Liver (tissue), 9 donors: ENCODE measurements around the gene ZMYM4. TPM values are rescaled to one million over a fixed set of nuclear protein-coding genes. Genes with fewer than 3 reads are reported as not detected.

Source experiments
- DNase-seq: peaks from one replicate; pipeline ENCODE4 v3.0.0-alpha.2; 2017; ENCODE audit warnings: low spot score
- H3K27ac ChIP-seq, 2 donors: one replicate each; pipeline ENCODE4 v1.7.0; 2013; ENCODE audit warnings: inconsistent platforms in 2 of 2, low read length in 2 of 2, control low read depth in 1 of 2, low read depth in 1 of 2, mild to moderate bottlenecking in 1 of 2
- H3K27me3 ChIP-seq, 4 donors: one replicate each; pipeline versions ENCODE4 v1.6.1 to v1.7.0; 2013; ENCODE audit warnings: low read length in 3 of 4, inconsistent platforms in 1 of 4, mild to moderate bottlenecking in 1 of 4, moderate library complexity in 1 of 4; ENCODE audit not compliant: control insufficient read depth in 4 of 4, insufficient read depth in 4 of 4
- H3K36me3 ChIP-seq, 4 donors: one replicate each; pipeline versions ENCODE4 v1.6.1 to v1.7.0; 2013; ENCODE audit warnings: low read length in 3 of 4, mild to moderate bottlenecking in 3 of 4, low read depth in 1 of 4, moderate library complexity in 1 of 4; ENCODE audit not compliant: control insufficient read depth in 4 of 4, insufficient read depth in 3 of 4
- H3K4me1 ChIP-seq, 4 donors: one replicate each; pipeline versions ENCODE4 v1.6.1 to v1.7.0; 2013; ENCODE audit warnings: low read length in 3 of 4, mild to moderate bottlenecking in 3 of 4, moderate library complexity in 1 of 4; ENCODE audit not compliant: control insufficient read depth in 4 of 4, insufficient read depth in 4 of 4
- H3K4me3 ChIP-seq, 3 donors: one replicate each; pipeline versions ENCODE4 v1.6.1 to v1.7.0; 2013; ENCODE audit warnings: low read length in 3 of 3, control low read depth in 1 of 3, low read depth in 1 of 3, mild to moderate bottlenecking in 1 of 3
- H3K9ac ChIP-seq, 2 donors: one replicate each; pipeline ENCODE4 v1.7.0; 2013; ENCODE audit warnings: low read length in 2 of 2, mild to moderate bottlenecking in 2 of 2, moderate library complexity in 2 of 2, control low read depth in 1 of 2, low read depth in 1 of 2
- H3K9me3 ChIP-seq, 4 donors: one replicate each; pipeline versions ENCODE4 v1.6.1 to v1.7.0; 2013; ENCODE audit warnings: low read length in 3 of 4; ENCODE audit not compliant: control insufficient read depth in 4 of 4
- CTCF ChIP-seq: fragments of 150-350 bp; IDR thresholded peaks from 2 replicates; pipeline ENCODE4 v1.5.1; 2017; ENCODE audit warnings: improper control_type of control experiment, low read depth, low read length; ENCODE audit not compliant: missing input control
- FOXA1 ChIP-seq: IDR thresholded peaks from 2 replicates; pipeline ENCODE4 v1.6.1; 2016; ENCODE audit warnings: antibody characterized with exemption
- FOXA2 ChIP-seq: IDR thresholded peaks from 2 replicates; pipeline ENCODE4 v1.6.1; 2016; ENCODE audit warnings: antibody characterized with exemption
- GABPA ChIP-seq, 2 donors: IDR thresholded peaks in 1 of 2; conservative IDR thresholded peaks in 1 of 2; 2 replicates each; pipeline ENCODE4 v1.6.1; 2016; ENCODE audit warnings: antibody characterized with exemption in 2 of 2, mild to moderate bottlenecking in 1 of 2, moderate library complexity in 1 of 2
- HNF4A ChIP-seq, 2 donors: conservative IDR thresholded peaks; 2 replicates each; pipeline ENCODE4 v1.6.1; 2016; ENCODE audit warnings: antibody characterized with exemption in 2 of 2, mild to moderate bottlenecking in 2 of 2
- HNF4G ChIP-seq: IDR thresholded peaks from 2 replicates; pipeline ENCODE4 v1.6.1; 2016; ENCODE audit warnings: antibody characterized with exemption
- NR2F2 ChIP-seq: IDR thresholded peaks from 2 replicates; pipeline ENCODE4 v1.6.1; 2016; ENCODE audit warnings: antibody characterized with exemption
- RAD21 ChIP-seq, 2 donors: IDR thresholded peaks; 2 replicates each; pipeline ENCODE4 v1.6.1; 2016; ENCODE audit warnings: antibody characterized with exemption in 2 of 2, mild to moderate bottlenecking in 2 of 2
- REST ChIP-seq: IDR thresholded peaks from 2 replicates; pipeline ENCODE4 v1.6.1; 2016; ENCODE audit warnings: antibody characterized with exemption, mild to moderate bottlenecking
- RXRA ChIP-seq, 2 donors: IDR thresholded peaks; 2 replicates each; pipeline ENCODE4 v1.6.1; 2017 to 2018; ENCODE audit warnings: antibody characterized with exemption in 2 of 2, mild to moderate bottlenecking in 1 of 2
- SP1 ChIP-seq: IDR thresholded peaks from 2 replicates; pipeline ENCODE4 v1.6.1; 2018; ENCODE audit warnings: antibody characterized with exemption, mild to moderate bottlenecking
- TAF1 ChIP-seq: conservative IDR thresholded peaks from 2 replicates; pipeline ENCODE4 v1.6.1; 2016; ENCODE audit warnings: antibody characterized with exemption, mild to moderate bottlenecking
- YY1 ChIP-seq: IDR thresholded peaks from 2 replicates; pipeline ENCODE4 v1.6.1; 2016; ENCODE audit warnings: antibody characterized with exemption, mild to moderate bottlenecking
- ZBTB33 ChIP-seq: IDR thresholded peaks from 2 replicates; pipeline ENCODE4 v1.6.1; 2016; ENCODE audit warnings: antibody characterized with exemption
- WGBS: extraction: QIAGEN DNeasy Blood & Tissue Kit; methylation state at CpG from one replicate; pipeline ENCODE4 v1.1.7; 2013; 5-methylcytosine and 5-hydroxymethylcytosine counted together
- polyA plus RNA-seq, 2 donors: library from polyadenylated mRNA; stranded (reverse) in 1 of 2; unstranded in 1 of 2; fragments of 200-250 nt in 1 of 2; fragments of >200 nt in 1 of 2; fragmentation: Nextera tagmentation in 1 of 2; extraction: Ambion mirVana in 1 of 2; gene quantifications; one replicate each; pipeline versions ENCODE4 v1.2.1 to v1.2.3, GENCODE V29; 2013 to 2015
- total RNA-seq, 2 donors: library from RNA; depleted of rRNA; stranded (reverse); fragments of >200 nt; gene quantifications; one replicate each; pipeline ENCODE4 v1.2.3, GENCODE V29; 2014
- donor health status: healthy.
- donor health status: healthy.
- donor health status: healthy.
- donor health status: healthy.
- donor health status: healthy.

Gene ZMYM4
- total and polyA plus RNA-seq, 4 donors: 5.3 to 16.8 (median 10.5) TPM

GRCh38 chr1:35408925-35409324, 140.4 kb downstream of the ZMYM4 start:
- no peak for DNase-seq
- Histone ChIP-seq H3K9me3 (no peaks in the 10 kb centered on the region), H3K4me1 (peaks cover 0 to 14% (median 7%) of the 10 kb centered on the region in 4 donors), H3K9ac (no peak overlapping the region), H3K36me3 (peaks cover 0 to 17% (median 9%) of the 10 kb centered on the region in 4 donors), H3K27me3 (no peaks in the 10 kb centered on the region), H3K27ac (no peak overlapping the region), H3K4me3 (no peak overlapping the region)
- WGBS: 98% methylated on average over 1 of the region's 1 CpG
- TF ChIP-seq REST: no peak
- no peak for TF ChIP-seq CTCF
- TF ChIP-seq RXRA (IDR thresholded peaks at IDR 0.05): no peak
- no peak for TF ChIP-seq RAD21 (IDR thresholded peaks at IDR 0.05)
- no peak for TF ChIP-seq GABPA (IDR thresholded peaks at IDR 0.05 in 1 of 2, conservative IDR thresholded peaks at IDR 0.05 in 1 of 2)
- no peak for TF ChIP-seq ZBTB33
- no peak for TF ChIP-seq NR2F2
- no peak for TF ChIP-seq FOXA2
- no peak for TF ChIP-seq FOXA1
- TF ChIP-seq YY1: no peak
- TF ChIP-seq HNF4A (conservative IDR thresholded peaks at IDR 0.05): no peak
- TF ChIP-seq SP1: no peak
- TF ChIP-seq HNF4G: no peak
- TF ChIP-seq TAF1: no peak

GRCh38 chr1:35426097-35426586, 157.6 kb downstream of the ZMYM4 start:
- Histone ChIP-seq H3K4me3 (no peak overlapping the region), H3K4me1 (no peaks in the 10 kb centered on the region), H3K27me3 (no peaks in the 10 kb centered on the region), H3K9ac (no peak overlapping the region), H3K36me3 (no peaks in the 10 kb centered on the region), H3K9me3 (no peaks in the 10 kb centered on the region), H3K27ac (no peak overlapping the region)
- WGBS: 68% methylated on average over 2 of the region's 2 CpGs
- no peak for TF ChIP-seq HNF4G
- TF ChIP-seq TAF1: no peak
- no peak for TF ChIP-seq YY1
- no peak for DNase-seq
